NCI-H1417 (cell line): ENCODE measurements around the gene CEBPZ.
"Not testable (repeated sequence)": the region's sequence is repeated elsewhere in the genome, so short reads cannot be mapped to it uniquely, and the experiment has no call there.

Source experiments
- DNase-seq, 3 experiments: peaks; one replicate each; lab custom pipeline; 2025; lab: John Stamatoyannopoulos, UW

The CEBPZ gene

GRCh38 chr2:37223131-37223530 is 8.3 kb downstream of the CEBPZ start:
- DNase-seq, result no peak

DNA sequence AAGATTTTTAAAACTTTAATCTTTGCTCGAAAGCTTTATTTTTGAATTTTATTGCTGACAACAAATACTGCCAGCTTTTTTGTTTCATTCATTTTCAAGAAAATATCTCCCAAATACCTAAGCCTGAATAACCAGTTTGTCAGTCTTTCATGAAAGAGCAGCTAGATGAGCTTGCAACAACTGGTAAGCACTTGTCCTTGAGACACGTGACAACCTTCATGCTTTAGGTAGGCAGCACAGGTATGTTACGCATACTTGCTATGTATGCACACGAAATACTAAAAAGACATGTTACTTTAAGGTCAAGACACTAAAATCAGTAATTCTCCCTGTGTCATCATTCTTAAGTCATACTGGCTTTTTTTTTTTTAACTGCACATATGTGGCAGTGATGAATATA is 12.3 kb downstream of the CEBPZ start:
- DNase-seq, result no peak

DNA sequence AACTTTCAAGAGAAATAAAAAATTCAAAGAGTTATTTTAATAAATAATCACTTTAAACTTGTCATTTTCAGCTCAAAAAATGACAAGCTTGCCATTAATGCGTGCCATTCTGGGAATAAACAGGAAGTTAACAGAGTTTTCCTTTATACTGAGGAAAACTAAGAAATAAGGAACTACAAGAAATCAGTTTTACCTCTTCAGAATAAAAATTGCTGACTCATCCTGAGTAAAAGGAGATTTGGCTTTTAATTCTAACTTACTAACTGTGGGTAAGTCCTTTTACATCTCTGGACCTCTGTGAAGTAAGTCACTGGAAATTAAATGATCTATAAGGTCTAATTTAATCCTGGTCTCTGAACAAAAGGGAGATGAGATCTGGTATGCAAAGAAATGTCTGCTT is 16.1 kb downstream of the CEBPZ start:
- DNase-seq, result no peak

DNA sequence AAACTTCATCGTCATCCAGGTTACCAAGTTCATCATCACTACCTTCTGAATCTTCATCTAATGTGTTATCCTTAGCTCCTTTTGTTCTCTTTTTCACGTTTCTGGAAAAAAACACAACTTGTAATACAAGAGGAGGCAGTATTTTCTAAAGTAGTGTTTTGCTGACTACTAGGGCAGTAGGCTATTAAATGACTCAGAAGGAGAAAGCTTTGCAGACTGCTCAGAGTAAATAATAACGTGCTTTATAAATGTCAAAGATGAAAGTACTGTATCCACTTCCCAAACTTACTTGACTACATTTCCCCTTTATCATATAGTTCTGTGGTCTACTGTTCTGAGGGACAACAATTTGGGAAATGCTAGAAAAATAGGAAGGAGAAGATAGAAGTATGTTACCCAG is 19.5 kb downstream of the CEBPZ start:
- DNase-seq, result no peak

DNA sequence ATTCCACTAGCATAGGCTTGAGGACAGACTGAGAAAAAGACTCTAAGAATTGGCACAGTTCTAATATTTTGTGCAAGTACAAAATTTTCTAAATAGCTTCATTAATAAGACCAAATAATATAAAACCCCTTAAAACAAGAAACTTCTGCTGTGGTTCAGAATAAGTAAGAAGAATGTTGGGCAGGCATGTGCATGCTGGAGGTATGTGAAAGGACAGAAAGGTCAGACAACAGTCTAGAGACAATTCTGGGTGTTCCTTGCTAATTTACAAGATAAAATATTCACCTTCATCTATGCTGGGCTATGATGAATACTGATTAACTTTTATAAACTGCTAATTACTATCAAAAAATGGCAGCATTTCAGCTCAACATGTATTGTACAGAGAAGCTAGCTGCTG is 20.2 kb downstream of the CEBPZ start:
- no peak for DNase-seq

GRCh38 chr2:37206760-37207159 is 24.6 kb downstream of the CEBPZ start:
- DNase-seq, result not testable (repeated sequence)

DNA sequence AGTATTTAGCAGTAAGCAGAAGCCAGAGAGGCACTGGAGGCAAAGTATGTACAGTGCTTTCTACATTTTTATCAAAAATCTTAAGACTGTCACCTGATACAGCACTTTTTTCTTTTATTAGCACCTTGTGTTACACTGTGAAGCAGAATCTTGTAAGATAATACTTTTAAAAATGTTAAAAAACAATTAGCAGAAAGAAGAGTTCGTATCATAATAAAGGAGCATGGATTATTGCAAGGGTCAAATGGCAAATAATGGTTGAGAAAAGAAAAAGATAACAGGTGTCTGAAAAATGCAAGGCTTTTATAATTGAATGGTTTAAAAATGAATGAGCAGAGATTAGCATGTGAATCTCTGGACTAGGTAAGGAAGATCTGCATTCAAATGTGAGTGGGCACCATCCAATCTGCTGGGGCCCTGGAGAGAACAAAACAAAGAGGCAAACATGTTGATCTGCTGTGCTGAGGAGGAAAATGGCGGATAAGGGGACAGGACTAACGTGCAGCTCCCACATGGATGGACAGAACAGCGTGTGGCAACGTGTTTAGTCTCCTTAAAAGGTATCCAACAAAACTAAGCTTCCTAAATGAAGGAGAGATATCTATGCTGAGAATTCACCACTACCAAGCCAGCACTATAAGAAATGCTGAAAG is 25.6 kb downstream of the CEBPZ start:
- no peak for DNase-seq

DNA sequence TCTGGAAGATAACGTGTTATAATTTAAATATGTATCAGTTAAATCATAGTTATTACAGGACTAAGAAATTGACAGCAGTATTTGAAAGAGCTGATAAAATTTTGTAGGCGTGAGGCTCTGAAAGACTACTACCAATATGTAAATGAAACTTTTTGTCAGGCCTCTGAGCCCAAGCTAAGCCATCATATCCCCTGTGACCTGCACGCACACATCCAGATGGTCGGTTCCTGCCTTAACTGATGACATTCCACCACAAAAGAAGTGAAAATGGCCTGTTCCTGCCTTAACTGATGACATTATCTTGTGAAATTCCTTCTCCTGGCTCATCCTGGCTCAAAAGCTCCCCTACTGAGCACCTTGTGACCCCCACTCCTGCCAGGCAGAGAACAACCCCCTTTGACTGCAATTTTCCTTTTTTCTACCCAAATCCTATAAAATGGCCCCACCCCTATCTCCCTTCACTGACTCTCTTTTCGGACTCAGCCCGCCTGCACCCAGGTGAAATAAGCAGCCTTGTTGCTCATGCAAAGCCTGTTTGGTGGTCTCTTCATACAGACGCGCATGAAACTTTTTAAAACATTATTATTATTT is 26.2 kb downstream of the CEBPZ start:
- not testable (repeated sequence) for DNase-seq

DNA sequence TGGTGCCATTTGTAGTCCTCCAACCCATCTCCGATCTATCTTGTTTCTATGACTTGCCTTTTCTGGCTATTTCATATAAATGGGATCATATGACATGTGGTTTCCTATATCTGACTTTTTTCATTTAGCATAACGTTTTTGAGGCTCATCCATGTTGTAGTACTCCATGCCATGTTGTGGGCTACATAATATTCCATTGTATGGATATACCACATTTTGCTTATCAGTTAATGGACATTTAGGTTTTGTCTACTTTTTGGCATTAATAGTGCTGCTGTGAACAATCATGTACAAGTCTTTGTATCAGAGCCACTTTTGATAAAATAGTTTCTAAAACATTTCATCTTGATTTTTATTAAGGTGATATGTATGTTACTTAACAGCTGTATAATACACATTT is 27.7 kb downstream of the CEBPZ start:
- no peak for DNase-seq

GRCh38 chr2:37201766-37202165 is 29.6 kb downstream of the CEBPZ start:
- DNase-seq, result peak in 1 of 3 experiments; percentile 6

- no peak for DNase-seq
These were observed 30.2 kb downstream of the CEBPZ start for GRCh38 chr2:37201208-37201607.

DNA sequence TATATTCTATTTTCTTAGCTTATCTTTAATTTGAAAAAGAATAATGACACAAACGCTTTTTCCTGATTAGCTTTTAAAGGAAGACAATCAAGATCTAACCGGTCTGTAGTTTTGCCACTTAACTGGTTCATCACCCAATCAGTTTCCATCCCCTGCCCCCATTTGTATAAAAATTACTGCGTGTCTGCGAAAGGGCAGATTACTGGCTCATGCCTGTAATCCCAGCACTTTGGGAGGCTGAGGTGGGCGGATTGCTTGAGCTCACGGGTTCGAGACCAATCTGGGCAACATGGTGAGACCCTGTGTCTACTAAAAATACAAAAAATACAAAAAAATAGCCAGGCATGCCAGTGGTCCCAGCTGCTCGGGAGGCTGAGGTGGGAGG is 32.7 kb downstream of the CEBPZ start:
- no peak for DNase-seq

GRCh38 chr2:37196320-37197195 is 34.8 kb downstream of the CEBPZ start, which contains the start of gene CEBPZOS:
TSS of gene CEBPZOS (plus strand) at chr2:37196496. CDS start at chr2:37199705, 3,209 bp downstream.
- peak; percentile 86 to 94 (median 94) for DNase-seq

DNA sequence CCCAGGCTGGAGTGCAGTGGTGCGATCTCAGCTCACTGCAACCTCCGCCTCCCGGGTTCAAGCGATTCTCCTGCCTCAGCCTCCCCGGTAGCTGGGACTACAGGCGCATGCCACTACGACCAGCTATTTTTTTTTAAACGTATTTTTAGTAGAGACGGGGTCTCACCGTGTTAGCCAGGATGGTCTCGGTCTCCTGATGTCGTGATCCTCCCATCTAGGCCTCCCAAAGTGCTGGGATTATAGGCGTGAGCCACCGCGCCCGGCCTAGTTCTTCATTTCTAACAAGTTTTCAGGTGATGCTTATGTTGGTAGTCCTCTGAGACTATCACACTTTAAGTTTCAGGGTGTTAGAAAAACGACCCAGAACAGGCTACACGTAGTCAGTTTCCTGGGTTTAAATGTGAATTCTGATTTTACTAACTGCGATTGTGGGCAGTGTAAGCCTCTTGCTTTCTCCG is 35.5 kb downstream of the CEBPZ start:
- DNase-seq, result not testable (repeated sequence)

DNA sequence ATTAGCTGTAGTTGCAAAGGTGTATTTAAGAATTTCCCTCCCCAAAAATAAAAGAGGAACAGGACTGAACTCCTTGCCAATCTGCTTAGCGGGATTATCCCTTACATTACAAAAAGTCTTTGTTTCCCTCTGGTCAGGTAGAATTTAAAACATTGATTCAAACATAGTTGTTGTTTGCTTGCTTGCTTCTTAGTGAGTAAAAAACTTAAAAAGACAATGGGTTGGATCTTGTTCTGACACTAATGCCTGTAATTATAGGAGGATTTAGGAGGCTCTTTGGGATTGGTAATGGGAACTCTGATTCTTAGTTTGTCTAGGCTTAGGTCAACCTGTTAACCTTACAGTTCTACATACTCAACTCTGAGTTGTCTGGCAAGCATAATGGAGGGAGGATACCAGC is 38.8 kb downstream of the CEBPZ start:
- no peak for DNase-seq

GRCh38 chr2:37191747-37192146 is 39.6 kb downstream of the CEBPZ start:
- no peak for DNase-seq

- no peak for DNase-seq
These were observed 40.1 kb downstream of the CEBPZ start for GRCh38 chr2:37191253-37191652.

DNA sequence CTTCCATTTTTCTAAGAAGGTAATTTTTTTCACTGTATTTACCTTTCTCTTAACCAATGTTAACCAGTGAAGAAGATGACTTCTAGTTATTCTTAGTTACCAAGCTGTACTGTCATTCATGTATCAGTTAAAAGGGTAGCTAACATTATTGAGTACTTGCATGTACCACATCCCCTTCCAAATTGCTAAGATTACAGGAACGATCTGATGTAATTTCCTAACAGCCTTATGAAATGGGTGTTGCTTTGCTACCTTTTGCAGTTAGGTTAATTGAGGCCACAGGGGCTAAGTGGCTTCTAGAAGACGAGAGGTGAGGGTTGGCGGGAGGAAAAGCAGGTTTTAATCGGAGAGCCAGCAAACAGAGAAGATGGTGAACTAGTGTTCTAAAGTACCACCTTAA is 41.1 kb downstream of the CEBPZ start:
- DNase-seq, result no peak

DNA sequence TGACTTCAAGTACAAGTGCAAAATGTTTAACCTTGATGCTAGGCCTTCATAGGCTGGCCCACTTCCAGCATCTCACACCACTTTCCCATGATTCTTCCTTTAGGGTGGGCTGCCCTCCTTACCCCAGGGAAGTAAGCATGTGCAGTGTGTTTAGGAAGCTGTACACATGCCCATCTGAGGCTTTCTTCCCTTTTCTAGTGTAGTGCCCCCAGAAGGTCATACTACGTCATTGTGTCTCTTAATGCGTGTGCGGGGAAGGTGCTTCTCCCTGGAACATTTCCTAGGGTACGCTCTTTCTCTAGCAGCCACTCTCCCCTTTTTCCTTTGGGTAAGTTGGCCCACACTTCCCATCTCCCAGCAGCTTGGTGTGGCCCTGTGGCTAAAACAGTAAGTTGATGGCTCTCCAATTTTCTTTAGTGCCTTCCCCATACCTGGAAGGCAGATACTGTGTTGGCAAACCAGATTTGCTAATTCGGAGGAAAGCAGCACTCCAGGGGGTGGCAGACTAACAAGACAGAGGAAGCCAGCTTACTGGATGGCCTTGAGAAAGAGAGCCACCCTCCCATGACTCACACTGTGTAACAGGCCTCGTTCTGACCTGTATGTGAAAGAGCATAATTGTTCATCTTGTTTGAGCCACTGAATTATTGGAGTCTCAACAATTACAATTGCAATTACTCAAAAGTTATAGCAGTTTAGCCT is 41.8 kb downstream of the CEBPZ start:
- peak in 1 of 3 experiments; percentile 45 for DNase-seq

DNA sequence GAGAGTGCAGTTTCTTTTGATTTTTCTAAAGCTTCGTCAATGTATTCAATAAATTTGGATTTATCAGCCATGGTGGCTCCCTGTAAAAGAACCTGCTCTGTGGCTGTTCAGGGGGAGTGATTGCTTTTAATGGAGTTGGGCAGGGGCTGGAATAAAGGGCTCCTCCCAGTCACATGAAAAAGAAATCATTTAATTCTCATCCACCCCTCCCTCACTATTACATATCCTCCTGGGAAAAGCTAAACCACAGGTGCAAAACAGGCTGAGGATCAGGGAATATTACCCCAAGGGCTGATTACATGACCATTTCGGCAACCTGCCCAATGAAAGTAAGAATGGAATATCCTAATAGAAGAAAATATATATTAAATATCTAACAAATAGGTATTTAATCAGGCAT is 42.8 kb downstream of the CEBPZ start, which contains the start of gene SULT6B1:
Gene SULT6B1 (minus strand): TSS at position 101 of the 400 bp plus-strand sequence. CDS start 30 bp downstream, at position 71.
- DNase-seq, result no peak

DNA sequence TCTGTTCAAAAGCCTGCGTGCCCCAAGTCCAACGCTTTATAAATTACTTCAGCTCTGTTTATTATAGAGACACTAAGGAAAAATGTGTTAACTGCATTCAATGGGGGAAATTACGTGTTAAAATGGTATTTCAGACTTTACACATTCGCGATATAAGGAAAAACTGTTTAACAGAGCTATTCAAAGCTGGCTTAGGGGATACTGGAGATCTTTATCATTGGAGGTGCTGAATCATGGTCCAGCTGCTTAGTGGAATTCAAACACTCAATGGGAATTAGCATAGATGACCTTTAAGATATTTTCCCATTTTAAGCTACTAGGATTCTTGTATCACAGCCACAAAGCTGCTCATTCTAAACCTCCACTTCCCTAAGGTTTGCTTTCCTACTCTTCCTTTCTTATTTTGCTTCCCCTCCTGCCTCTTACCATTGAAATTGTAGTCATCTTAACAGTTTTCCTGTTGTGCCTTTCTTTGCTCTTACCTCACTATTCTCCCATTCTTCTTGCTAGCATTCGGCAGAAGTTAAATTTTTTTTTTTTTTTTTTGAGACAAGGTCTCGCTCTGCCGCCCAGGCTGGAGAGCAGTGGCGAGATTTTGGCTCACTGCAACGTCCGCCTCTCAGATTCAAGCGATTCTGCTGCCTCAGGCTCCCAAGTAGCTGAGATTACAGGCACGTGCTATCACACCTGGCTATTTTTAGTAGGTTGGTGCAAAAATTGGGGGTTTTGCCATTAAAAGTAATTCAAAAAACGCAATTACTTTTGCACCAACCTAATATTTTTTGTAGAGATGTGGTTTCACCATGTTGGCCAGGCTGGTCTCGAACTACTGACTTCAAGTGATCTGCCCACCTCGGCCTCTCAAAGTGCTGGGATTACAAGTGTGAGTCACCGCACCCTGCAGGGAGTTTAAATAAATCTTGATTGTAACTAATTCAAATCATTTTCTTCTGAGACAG is 49.4 kb downstream of the CEBPZ start:
- no peak for DNase-seq
